ENCODE results near the gene SPEG.
"Not testable (repeated sequence)": the region's sequence is repeated elsewhere in the genome, so short reads cannot be mapped to it uniquely, and the experiment has no call there.

SPEG gene

GRCh38 chr2:219405451-219405850 lies 29.2 kb upstream of the SPEG start:
- no peak for DNase-seq

GRCh38 chr2:219405958-219406860 lies 28.4 kb upstream of the SPEG start:
- no peak for DNase-seq

GRCh38 chr2:219406861-219407230 lies 27.8 kb upstream of the SPEG start:
- DNase-seq = peak; percentile 25

GRCh38 chr2:219407343-219407742 lies 27.3 kb upstream of the SPEG start:
- not testable (repeated sequence) for DNase-seq

- DNase-seq = no peak
These were observed 26.4 kb upstream of the SPEG start for GRCh38 chr2:219408204-219408603.

- DNase-seq = no peak
These were observed 26.0 kb upstream of the SPEG start for GRCh38 chr2:219408631-219409030.

GRCh38 chr2:219409619-219410018 lies 25.0 kb upstream of the SPEG start:
- DNase-seq = no peak

- no peak for DNase-seq
These were observed 24.3 kb upstream of the SPEG start for GRCh38 chr2:219410390-219410789.

- no peak for DNase-seq
These were observed 19.8 kb upstream of the SPEG start for GRCh38 chr2:219414857-219415256.

- DNase-seq = no peak
These were observed 18.9 kb upstream of the SPEG start for GRCh38 chr2:219415580-219416234.

- no peak for DNase-seq
These were observed 18.4 kb upstream of the SPEG start for GRCh38 chr2:219416235-219416602.

- DNase-seq = no peak
These were observed 17.7 kb upstream of the SPEG start for GRCh38 chr2:219416938-219417337.

- no peak for DNase-seq
These were observed 17.3 kb upstream of the SPEG start for GRCh38 chr2:219417374-219417773.

- no peak for DNase-seq
These were observed 16.3 kb upstream of the SPEG start, which contains the start of gene DES for GRCh38 chr2:219418155-219419011. DES (plus strand) TSS chr2:219418377; CDS start chr2:219418463, 86 bp downstream.

- no peak for DNase-seq
These were observed 15.7 kb upstream of the SPEG start for GRCh38 chr2:219419012-219419324.

- DNase-seq = no peak
These were observed 15.1 kb upstream of the SPEG start for GRCh38 chr2:219419331-219420197.

- DNase-seq = no peak
These were observed 14.0 kb upstream of the SPEG start for GRCh38 chr2:219420687-219421086.

GRCh38 chr2:219421323-219421722 lies 13.3 kb upstream of the SPEG start:
- DNase-seq = no peak

GRCh38 chr2:219422952-219423534 lies 11.6 kb upstream of the SPEG start:
- no peak for DNase-seq

GRCh38 chr2:219423652-219424377 lies 10.8 kb upstream of the SPEG start:
- DNase-seq = no peak
